SU-DHL-6 (cell line): ENCODE measurements around the gene HLA-DPB1.

Source experiments
- CTCF ChIP-seq: fragments of 200-600 bp; sonication (generic); IDR thresholded peaks from one replicate; pipeline ENCODE4 v1.5.1; 2017; ENCODE audit warnings: antibody characterized with exemption, mild to moderate bottlenecking, low read length, moderate library complexity; ENCODE audit not compliant: insufficient read depth, poor library complexity, severe bottlenecking
- EZH2phosphoT487 ChIP-seq: fragments of 200-600 bp; sonication (generic), shearing (Covaris generic); conservative IDR thresholded peaks from 2 replicates; pipeline ENCODE4 v1.6.1; 2018; ENCODE audit warnings: mild to moderate bottlenecking, antibody characterized with exemption, low read length, moderate library complexity, mixed read lengths

GRCh38 chr6:33132081-33132524, 56.3 kb downstream of the HLA-DPB1 start:
- no peak for TF ChIP-seq CTCF
- TF ChIP-seq EZH2phosphoT487 = no peak
